GM19025 (cell line): ENCODE data around the gene ADO.
A peak's percentile ranks its signal among the peaks of the same experiment; 100 is the strongest.

Experiments used
- ATAC-seq: cut with Tn5 transposase; IDR thresholded peaks from one replicate; pipeline ENCODE4 v1.9.1; 2021; ENCODE audit warnings: mild to moderate bottlenecking, low read depth, moderate library complexity; ENCODE audit not compliant: unreplicated experiment

Gene ADO

DNA sequence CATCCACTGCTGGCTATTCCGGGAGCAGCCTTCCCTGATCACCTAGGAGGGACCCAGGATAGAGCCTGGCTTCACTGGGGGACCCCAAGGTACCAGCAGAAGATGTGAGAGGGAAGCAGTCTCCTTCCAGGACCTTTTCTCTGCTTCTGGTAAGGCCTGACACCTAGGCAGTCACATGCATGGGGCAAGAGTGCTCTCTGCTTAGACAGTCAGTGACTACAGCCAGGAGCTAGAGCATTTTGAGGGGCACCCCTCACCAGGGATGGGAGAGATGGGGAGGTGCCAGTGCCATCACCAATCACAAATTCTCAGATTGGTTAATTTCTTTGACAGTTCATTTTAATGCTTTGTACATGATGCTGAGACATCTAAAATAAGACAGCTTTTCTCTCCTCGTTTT, 13.9 kb upstream of the ADO start:
- no peak for ATAC-seq

DNA sequence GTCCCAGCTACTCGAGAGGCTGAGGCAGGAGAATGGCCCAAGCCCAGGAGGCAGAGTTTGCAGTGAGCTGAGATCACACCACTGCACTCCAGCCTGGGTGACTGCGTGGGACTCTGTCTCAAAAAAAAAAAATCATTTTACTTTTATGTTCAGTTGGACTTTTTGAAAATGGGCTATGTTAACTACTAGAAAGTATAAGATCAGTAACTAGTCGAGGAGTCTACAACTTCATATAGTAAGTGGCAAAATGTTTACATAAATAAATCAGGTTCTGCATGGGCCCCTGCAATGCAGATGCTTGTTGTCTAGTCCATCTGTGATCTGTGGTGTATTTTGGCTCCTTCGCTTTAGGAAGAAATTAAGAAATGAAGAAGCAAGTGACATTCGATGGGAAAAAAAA, 12.3 kb upstream of the ADO start:
- ATAC-seq: no peak

DNA sequence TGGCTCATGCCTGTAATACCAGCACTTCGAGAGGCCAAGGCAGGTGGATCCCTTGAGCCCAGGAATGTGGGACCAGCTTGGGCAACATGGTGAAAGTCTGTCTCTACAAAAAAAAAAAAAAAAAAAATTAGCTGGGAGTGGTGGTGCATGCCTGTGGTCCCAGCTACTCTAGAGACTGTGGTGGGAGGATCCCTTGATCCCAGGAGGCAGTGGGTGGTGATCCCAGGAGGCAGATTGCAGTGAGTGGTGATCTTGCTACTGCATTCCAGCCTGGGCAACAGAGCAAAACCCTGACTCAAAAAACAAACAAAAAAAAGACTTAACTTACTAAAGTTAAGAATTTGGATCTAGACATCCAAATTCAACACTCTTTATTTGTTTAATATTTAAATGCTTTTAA, 10.2 kb upstream of the ADO start:
- ATAC-seq: no peak

DNA sequence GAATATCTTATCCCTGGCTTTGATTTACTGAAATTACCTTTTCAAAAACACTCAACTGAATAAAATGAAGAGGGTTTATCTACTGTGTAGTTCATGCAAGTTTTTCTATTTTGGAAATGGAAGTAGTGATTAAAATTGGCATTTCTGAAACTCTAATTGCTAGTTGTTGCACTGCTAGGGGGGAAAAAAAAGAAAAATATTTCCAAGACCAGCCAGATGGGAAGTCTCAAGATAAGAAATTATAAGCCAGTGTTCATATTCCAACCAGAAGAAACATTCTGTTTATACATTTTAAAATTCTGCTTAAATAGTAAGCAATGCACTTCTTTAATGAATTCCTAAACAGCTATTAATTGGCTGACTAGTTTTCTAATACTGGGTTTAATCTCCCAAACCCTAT, 9.4 kb upstream of the ADO start:
- no peak for ATAC-seq

DNA sequence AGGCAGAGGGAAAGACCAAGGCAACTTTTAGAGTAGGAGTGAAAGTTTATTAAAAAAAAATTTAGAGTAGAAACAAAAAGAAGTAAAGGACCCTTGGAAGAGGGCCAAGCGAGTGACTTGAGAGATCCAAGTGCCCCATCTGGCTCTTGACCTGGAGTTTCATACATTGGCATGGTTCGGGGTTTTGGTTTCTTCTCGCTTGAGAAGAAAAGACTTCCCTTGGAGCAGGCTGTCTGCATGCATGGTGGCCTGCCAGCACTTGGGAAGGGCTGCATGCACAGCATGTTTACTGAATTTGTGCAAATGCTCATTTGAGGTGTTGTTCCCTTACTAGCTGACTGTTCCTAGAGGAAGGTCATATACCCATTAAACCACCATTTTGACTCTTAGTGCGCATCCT, 8.8 kb upstream of the ADO start:
- no peak for ATAC-seq

DNA sequence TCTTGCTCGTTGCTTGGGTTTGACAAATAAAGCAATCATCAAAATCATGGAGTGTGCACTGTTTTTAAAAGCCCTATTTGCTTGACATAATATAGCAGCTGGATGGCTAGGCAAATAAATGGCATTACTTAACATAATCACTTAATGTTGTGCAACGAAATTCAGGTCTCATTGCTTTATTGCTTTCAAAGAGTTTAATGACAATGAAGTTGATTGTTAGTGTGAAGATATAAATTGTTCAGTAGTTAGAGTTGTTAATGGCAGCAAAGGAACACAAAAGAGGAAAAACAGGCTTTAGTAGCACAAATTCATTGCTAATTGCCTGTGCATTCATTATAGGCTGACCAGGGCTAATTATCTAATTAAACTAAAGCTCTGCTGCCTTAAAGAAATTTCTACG, 7.6 kb upstream of the ADO start:
- no peak for ATAC-seq

DNA sequence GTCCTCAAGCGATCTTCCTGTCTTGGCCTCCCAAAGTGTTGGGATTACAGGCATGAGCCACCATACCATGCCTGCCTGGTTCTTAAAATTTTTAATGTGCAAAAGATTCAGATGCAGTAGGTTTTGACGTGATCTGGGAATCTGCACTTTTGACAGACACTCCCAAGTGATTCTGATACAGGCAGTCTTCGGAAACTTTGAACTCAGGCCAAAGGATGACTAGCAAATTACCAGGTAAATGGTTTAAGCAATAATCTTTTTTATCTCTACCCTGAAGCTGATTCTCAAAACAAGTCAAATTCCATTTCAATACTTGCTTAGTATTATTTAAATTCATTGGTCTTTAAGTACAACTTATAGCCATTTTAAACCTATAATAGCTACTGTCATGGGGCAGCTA, 2.6 kb upstream of the ADO start:
- no peak for ATAC-seq

DNA sequence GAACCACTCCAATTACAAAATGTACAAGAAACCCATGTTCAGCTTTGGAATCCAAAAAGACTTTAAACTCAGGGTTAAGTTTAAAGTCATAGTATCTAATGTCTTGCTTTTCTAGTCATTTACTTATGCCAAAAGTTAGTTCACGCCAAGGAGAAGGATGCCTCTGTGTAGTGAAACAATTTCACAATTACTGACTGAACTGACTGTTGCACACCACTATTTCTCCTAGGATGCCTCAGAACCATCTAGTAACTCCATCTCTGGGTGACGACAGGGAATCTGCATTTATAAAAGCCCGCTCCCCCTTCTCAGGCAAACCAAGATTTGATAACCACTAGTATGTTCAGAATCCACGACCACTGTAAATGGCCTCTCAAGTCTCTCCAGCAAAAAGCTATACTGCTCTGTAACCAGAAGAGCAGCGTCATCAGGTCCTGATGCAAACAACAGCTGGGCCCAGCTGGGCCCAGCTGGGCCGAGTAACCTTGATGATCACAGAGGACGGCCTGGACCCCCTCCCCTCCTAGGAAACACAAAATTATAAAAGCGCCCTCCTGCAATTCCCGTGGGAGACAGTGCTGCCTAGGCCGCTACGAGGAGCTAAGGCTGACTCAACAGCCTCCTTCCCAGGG, 680 bp upstream of the ADO start:
- ATAC-seq: no peak

DNA sequence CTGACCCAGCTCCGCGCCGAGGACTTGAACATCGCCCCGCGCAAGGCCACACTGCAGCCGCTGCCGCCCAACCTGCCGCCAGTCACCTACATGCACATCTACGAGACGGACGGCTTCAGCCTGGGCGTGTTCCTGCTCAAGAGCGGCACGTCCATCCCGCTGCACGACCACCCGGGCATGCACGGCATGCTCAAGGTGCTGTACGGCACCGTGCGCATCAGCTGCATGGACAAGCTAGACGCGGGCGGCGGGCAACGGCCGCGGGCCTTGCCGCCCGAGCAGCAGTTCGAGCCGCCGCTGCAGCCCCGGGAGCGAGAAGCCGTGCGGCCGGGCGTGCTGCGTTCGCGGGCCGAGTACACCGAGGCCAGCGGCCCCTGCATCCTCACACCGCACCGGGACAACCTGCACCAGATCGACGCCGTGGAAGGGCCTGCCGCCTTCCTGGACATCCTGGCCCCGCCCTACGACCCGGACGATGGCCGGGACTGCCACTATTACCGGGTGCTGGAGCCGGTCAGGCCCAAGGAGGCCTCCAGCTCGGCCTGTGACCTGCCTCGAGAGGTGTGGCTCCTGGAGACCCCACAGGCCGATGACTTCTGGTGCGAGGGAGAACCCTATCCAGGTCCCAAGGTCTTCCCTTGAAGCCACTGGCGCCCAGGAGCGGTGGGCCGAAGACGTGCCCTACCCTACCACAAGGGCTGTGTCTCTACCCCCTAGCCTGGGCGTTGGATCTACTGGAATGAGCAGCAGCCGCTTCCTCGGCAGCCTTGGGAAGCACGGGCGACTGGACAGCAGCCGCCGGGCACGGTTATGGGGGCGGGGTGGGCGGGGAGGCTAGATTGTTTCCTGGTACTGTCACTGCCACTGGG, 945 bp downstream of the ADO start:
- peak; percentile 2 for ATAC-seq

DNA sequence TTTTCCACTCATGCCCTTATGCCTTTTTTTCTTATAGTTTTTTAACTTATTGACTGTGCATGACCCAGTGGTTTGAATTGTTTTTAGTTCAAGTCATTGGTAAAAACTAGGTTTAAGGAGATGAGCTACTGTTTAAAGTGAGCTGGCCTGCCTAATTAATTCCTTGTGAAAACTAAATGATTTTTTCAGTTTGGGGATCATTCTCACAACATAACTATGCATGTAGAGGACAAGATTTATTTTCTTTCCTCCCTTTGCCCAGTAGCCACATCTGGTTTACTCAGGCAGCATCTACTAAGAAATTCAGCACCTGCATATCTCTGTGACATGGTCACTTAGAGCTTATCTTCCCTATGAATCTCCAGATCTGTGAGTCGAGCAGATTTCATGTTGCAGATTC, 1.7 kb downstream of the ADO start:
- no peak for ATAC-seq

DNA sequence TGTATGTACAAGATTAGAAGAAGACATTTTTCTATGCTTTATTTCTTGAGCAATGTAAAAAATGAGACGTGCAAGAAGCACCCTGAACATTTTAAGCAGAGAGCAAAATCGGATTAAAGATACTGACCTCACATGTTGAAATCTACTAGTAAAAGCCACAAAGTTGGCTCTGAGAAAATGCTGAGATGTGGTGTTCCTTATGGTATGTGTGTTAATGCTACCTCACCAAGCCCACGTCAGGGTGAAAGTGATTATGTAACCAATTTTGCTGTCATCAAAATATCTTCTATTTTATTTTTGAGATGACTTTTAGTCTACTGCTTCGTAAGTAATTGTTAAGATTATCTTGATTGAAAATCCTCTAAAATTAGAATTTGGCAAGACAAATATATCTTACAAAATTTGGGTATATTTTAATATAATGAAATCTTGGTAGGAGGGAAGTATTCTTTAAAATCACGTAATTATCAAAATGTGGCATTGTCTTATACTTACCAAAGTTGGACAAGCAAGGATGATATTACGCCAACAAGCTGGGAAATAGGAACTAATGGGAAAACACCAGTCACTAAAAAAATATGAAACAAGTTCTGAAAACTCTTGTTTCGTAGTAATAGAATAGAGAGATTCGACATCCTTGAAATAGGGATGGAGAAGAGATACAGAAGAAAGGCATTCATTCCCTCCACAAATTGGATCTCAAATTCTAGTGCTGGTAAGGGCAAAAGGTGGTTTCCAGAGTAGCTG, 5.8 kb downstream of the ADO start:
- no peak for ATAC-seq

DNA sequence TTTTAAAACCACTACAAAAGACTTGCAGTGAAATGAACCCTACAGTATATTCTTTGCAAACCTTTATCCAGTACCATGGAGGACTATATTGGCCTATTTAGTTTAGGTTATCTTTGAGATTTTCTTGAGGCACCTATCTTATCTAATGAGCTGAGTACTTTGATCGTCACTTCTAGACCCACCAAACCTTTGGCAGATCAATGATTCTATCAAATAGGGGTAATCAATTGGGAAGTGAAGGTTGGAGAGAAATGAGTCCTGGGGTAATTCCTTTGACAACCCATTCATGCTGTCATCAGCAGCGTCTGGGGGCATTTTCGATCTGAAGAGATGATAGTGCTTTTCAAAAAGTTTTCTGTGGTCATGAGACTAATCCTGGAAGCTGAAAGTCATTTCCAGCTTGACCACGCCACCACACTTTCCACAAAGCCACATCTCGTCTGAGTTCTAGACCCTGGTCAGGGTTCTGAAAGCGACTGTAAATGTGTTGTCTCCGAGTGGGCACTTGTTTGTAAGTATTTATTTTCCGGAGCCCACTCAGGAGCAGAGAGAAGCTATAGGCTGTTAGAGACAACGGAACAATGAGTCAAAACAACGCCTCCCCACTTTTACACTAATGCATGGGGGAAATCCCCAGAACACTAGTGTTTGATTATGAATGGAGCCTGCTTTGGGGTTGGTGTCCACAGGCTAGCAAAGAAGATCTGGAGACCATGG, 6.8 kb downstream of the ADO start:
- peak; percentile 40 for ATAC-seq

DNA sequence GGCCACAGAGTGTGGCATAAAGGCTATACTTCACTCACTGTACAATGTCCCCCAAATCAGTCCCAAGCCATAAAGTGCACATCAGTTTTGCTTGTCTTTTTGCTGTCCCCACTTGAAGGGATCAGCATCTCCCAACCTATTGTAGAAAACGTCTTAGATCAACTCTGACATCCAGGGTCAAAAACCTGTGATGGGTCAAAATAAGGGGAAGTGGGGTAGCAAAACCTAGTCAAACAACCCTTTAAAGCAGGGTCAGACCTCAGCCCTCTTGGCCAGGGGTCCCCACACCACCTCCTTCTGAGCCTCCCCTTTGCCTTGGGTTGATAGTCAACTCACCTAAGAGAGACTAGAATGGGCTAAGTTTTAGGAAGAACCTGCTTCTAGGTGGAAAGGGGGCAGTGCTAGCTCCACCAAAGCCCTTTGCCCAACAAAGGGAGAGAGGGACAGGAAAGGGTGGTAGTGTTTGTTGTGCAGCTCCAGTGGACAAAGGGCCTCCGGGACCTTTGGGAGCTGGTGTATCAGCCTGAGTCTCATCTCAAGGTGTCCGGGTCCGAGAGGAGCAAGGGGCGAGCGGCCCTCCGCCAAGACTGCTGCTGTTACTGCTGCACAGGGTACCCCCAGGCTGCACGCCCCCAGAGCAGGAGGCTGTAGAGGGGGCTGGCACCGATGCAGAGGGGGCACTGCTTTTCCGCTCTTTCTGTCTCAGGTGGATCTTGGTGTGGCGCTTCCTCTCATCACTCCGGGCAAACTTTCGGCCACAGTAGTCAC, 8.3 kb downstream of the ADO start:
- no peak for ATAC-seq

DNA sequence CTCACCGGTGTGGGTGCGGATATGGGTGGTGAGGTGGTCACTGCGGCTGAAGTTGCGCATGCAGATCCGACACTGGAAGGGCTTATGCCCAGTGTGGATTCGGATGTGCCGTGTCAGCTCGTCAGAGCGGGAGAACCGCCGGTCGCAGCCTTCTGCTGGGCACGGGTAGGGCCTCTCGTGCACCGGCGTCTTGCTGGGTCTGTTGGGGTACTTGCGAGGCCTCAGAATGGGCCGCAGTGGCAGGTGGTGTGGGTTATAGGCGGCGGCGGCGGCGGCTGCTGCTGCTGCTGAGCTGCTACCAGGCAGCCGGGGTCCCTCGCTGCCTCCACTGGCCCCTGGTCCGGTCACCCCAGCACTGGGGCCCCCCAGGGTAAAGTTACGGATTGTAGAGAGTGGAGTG, 8.9 kb downstream of the ADO start:
- no peak for ATAC-seq

DNA sequence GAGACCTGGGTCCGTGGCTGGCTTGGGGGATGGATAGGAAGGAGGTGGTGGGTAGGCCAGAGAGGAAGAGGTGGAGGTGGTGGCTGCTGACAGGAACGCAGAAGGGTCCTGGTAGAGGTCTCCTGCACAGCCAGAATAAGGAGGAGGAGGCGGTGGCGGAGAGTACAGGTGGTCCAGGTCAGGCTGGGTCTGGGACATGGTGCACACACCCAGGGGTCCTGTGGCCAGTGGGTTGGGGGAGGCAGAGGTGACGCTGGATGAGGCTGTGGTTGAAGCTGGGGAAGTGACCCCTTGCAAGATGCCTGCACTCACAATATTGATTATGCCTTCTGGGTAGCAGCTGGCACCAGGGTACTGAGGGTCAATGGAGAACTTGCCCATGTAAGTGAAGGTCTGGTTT, 9.5 kb downstream of the ADO start:
- no peak for ATAC-seq

DNA sequence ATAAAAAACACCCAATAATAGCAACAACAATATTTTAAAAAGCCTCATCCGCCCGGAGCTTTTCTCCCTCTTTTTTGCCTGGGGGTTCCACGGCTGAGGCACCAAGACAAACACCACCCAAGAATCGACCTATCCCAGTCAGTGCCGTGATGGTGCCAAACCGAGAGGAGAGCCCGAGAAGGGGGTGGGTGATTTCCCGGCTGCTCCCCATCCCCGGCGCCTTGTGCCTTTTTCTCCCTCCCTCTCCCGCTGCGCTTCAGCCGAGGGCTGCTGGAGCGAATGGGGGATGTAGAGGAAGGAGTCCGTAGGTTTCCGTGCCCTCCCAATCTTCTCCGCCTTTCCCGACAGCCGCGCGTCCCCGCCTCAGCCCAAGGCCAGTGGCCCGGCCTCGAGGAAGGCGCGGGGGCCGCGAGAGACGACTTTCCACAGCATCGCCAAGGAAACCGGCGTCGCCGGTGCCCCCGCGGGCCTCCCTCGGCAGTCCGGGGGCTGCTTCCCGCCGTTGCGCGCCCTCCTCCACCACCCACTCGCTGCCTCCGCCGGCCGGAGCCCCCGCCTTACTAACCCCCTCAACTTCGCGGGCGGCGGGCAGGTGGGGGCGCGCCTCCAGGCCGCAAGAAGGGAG, 10.3 kb downstream of the ADO start:
- no peak for ATAC-seq

DNA sequence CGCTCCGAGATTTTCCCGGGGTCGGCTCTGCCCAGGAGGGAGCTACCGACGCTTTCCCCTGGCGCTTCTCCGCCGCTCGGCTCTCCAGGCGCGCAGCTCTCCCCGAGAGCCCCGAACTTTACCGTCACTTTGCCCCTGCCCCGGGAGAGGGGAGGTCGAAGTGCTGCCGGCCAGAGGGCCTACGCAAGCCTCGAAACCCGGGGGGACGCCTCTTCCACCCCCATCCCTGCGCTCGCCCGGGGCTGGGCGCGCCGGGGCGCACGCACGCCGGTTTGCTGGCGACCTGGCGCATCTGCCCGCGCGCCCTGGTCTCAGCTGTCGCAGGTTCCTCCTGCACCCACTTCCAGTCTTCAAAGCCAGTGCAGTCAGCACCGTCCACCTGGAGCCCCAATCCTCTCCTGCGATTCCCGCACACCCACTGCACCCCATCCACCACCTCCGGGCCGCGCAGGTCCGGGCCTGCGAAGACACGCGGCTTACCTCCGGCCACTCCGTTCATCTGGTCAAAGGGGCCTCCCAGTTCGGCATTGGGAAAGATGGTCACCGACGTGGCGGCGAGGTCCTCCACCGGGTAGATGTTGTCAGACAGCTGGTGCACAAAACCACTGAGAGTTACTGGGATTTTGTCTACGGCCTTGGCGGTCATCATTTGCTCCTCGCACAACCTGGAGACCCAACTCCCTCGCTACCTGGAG, 11.0 kb downstream of the ADO start:
- no peak for ATAC-seq

DNA sequence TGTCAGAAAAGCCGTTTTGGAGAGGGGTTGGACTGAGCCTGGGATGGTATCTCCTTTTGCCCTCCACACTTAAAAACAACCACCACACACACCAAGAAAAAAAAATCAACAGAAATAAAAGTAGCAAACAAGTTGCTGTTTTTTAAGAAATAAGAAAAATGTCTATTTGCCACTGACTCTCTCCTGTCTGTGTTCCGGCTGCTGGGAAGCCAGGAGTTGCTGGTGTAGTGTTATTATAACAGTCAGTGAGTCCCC, 11.5 kb downstream of the ADO start:
- no peak for ATAC-seq

DNA sequence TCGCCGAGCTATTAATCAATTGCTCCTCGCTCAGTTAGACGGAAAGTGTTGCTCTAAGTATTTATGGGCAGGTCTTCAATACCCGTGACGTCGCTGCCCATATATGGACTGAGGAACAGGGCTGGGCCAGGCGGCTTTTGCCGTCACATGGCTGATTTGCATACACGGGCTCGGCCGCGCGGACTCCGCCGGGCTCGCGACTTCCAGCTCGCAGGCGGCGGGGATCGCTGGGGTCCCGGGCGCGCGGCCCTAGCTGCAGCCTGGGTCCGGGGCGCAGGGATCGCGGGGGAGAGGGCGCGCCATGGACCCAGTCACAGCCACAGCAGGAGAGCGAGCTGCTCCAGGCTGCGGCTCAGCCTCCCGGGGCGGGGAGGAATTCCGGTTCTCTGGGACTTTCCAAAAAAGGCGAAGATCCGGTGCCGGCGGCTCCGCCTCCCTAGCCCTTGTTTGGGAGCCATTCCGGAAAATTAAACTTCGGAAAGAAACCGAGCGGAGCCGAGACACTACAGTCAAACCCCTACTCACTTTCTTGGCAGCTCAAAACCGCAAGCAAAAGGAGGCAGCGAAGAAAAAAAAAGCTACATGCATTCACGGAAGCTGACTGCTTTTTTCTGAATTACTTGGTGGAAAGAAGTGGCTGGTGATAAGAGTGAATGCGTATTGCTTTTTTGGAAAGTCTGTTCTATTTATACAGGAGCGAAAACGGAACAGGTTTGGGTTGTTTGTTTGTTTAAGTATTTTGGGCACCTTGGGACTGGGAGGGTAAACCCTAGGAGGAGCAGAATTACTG, 12.0 kb downstream of the ADO start, which contains the start of gene EGR2:
Gene EGR2, minus strand, starts transcription at position 36 of the 790 bp plus-strand sequence. CDS start 337 bp downstream, outside the sequence.
- ATAC-seq: peak; percentile 72
